GM23248 (cell line): ENCODE measurements around the gene NMD3.

Experiments
- EZH2 ChIP-seq: fragments of 200-600 bp; sonication (generic); IDR thresholded peaks from 2 replicates; pipeline ENCODE4 v1.6.1; 2018; ENCODE audit warnings: antibody characterized with exemption, mild to moderate bottlenecking; ENCODE audit not compliant: insufficient read depth, poor library complexity, severe bottlenecking
- EZH2phosphoT487 ChIP-seq: fragments of 200-600 bp; sonication (generic); IDR thresholded peaks from 2 replicates; pipeline ENCODE4 v1.6.1; 2018; ENCODE audit warnings: antibody characterized with exemption, moderate library complexity, mild to moderate bottlenecking, low read depth; ENCODE audit not compliant: insufficient read depth

- TF ChIP-seq EZH2 (no peak), EZH2phosphoT487 (no peak)
Observed at GRCh38 chr3:161244538-161244937, 23.4 kb downstream of the NMD3 start.
